ENCODE measurements around the gene SORBS1. TPM values are rescaled to one million over a fixed set of nuclear protein-coding genes. Genes with fewer than 3 reads are reported as not detected.

Gene SORBS1
- total RNA-seq, 4 donors from 2014 or later: 92.2 to 308 (median 150) TPM

- 41 to 66% methylated on average over 2 of the region's 2 CpGs for WGBS, 2 donors (ENCODE audit: low coverage in 1 of 2)
- H3K36me3 ChIP-seq: no peaks in the 10 kb centered on the region
- in situ Hi-C loops (cut with MboI; ENCODE audit: low pct_ligation_motif_present in 1 of 4, low pct_unique_long_range_greater_than_20kb in 1 of 4, low sequenced_read_pairs in 3 of 4) (no loop called here), intact Hi-C loops (cut with DNase I; ENCODE audit: low total_unique reads) (no loop called here)
- no peaks in the 10 kb centered on the region for H3K27me3 ChIP-seq
- no peak overlapping the region for H3K4me3 ChIP-seq
- DNase-seq: no peak
- peak overlapping the region; percentile 76 to 94 (median 84) for H3K27ac ChIP-seq
- H3K4me1 ChIP-seq: peaks cover 17 to 60% (median 34%) of the 10 kb centered on the region in 4 donors
- TF ChIP-seq EP300 (IDR thresholded peaks at IDR 0.05; ENCODE audit: low read depth) (no peak), POLR2AphosphoS5 (IDR thresholded peaks at IDR 0.05) (no peak), POLR2A (IDR thresholded peaks at IDR 0.05) (no peak)
- TF ChIP-seq, protein P1, sequence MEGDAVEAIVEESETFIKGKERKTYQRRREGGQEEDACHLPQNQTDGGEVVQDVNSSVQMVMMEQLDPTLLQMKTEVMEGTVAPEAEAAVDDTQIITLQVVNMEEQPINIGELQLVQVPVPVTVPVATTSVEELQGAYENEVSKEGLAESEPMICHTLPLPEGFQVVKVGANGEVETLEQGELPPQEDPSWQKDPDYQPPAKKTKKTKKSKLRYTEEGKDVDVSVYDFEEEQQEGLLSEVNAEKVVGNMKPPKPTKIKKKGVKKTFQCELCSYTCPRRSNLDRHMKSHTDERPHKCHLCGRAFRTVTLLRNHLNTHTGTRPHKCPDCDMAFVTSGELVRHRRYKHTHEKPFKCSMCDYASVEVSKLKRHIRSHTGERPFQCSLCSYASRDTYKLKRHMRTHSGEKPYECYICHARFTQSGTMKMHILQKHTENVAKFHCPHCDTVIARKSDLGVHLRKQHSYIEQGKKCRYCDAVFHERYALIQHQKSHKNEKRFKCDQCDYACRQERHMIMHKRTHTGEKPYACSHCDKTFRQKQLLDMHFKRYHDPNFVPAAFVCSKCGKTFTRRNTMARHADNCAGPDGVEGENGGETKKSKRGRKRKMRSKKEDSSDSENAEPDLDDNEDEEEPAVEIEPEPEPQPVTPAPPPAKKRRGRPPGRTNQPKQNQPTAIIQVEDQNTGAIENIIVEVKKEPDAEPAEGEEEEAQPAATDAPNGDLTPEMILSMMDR (IDR thresholded peaks at IDR 0.05): no peak
- no peaks in the 10 kb centered on the region for H3K9me3 ChIP-seq
Observed at GRCh38 chr10:95506056-95506737, 55.0 kb downstream of the SORBS1 start.

- TF ChIP-seq POLR2AphosphoS5 (IDR thresholded peaks at IDR 0.05) (no peak), POLR2A (IDR thresholded peaks at IDR 0.05) (no peak), EP300 (IDR thresholded peaks at IDR 0.05; ENCODE audit: low read depth) (no peak)
- TF ChIP-seq, protein P1 (IDR thresholded peaks at IDR 0.05): no peak
- no peaks in the 10 kb centered on the region for H3K9me3 ChIP-seq
- in situ Hi-C loops (cut with MboI; ENCODE audit: low pct_ligation_motif_present in 1 of 4, low pct_unique_long_range_greater_than_20kb in 1 of 4, low sequenced_read_pairs in 3 of 4) (no loop called here), intact Hi-C loops (cut with DNase I; ENCODE audit: low total_unique reads) (no loop called here)
- H3K27ac ChIP-seq: peak overlapping the region; percentile 76 to 94 (median 84)
- no peaks in the 10 kb centered on the region for H3K27me3 ChIP-seq
- peaks cover 17 to 60% (median 34%) of the 10 kb centered on the region in 4 donors for H3K4me1 ChIP-seq
- H3K4me3 ChIP-seq: no peak overlapping the region
- no peak for DNase-seq
- WGBS, 2 donors (ENCODE audit: low coverage in 1 of 2): 73 to 90% methylated on average over 3 of the region's 3 CpGs
- no peaks in the 10 kb centered on the region for H3K36me3 ChIP-seq
Observed at GRCh38 chr10:95505641-95506040, 55.5 kb downstream of the SORBS1 start.

- no peak overlapping the region for H3K4me3 ChIP-seq
Observed at GRCh38 chr10:95505084-95505610, 56.0 kb downstream of the SORBS1 start.

GRCh38 chr10:95504246-95504691 is 56.9 kb downstream of the SORBS1 start:
- no peaks in the 10 kb centered on the region for H3K27me3 ChIP-seq
- WGBS, 2 donors (ENCODE audit: low coverage in 1 of 2): 62 to 92% methylated on average over 2 to 4 of the region's 4 CpGs
- DNase-seq: no peak
- no peak overlapping the region for H3K4me3 ChIP-seq
- peaks cover 17 to 61% (median 31%) of the 10 kb centered on the region in 4 donors for H3K4me1 ChIP-seq
- intact Hi-C loops (cut with DNase I; ENCODE audit: low total_unique reads) (no loop called here), in situ Hi-C loops (cut with MboI; ENCODE audit: low pct_ligation_motif_present in 1 of 4, low pct_unique_long_range_greater_than_20kb in 1 of 4, low sequenced_read_pairs in 3 of 4) (no loop called here)
- TF ChIP-seq POLR2AphosphoS5 (IDR thresholded peaks at IDR 0.05) (no peak), POLR2A (IDR thresholded peaks at IDR 0.05) (no peak), EP300 (IDR thresholded peaks at IDR 0.05; ENCODE audit: low read depth) (no peak)
- TF ChIP-seq, protein P1 (IDR thresholded peaks at IDR 0.05): no peak
- H3K9me3 ChIP-seq: no peaks in the 10 kb centered on the region
- H3K27ac ChIP-seq: peak overlapping the region; percentile 76 to 94 (median 84)
- no peaks in the 10 kb centered on the region for H3K36me3 ChIP-seq

More at GRCh38 chr10:95505084-95505610, 56.0 kb downstream of the SORBS1 start:
- DNase-seq: no peak
- Histone ChIP-seq H3K4me1 (peaks cover 17 to 64% (median 33%) of the 10 kb centered on the region in 4 donors), H3K27me3 (no peaks in the 10 kb centered on the region), H3K36me3 (no peaks in the 10 kb centered on the region), H3K27ac (peak overlapping the region; percentile 76 to 94 (median 84)), H3K9me3 (no peaks in the 10 kb centered on the region)
- no peak for TF ChIP-seq EP300 (IDR thresholded peaks at IDR 0.05; ENCODE audit: low read depth)
- no peak for TF ChIP-seq POLR2AphosphoS5 (IDR thresholded peaks at IDR 0.05)
- TF ChIP-seq POLR2A (IDR thresholded peaks at IDR 0.05): no peak
- TF ChIP-seq, protein P1 (IDR thresholded peaks at IDR 0.05): no peak
- intact Hi-C loops (cut with DNase I; ENCODE audit: low total_unique reads) (no loop called here), in situ Hi-C loops (cut with MboI; ENCODE audit: low pct_ligation_motif_present in 1 of 4, low pct_unique_long_range_greater_than_20kb in 1 of 4, low sequenced_read_pairs in 3 of 4) (no loop called here)
- WGBS, 2 donors (ENCODE audit: low coverage in 1 of 2): 44 to 74% methylated on average over 5 of the region's 5 CpGs
